Measurements from ENCODE around the gene VWF.

The VWF gene

DNA sequence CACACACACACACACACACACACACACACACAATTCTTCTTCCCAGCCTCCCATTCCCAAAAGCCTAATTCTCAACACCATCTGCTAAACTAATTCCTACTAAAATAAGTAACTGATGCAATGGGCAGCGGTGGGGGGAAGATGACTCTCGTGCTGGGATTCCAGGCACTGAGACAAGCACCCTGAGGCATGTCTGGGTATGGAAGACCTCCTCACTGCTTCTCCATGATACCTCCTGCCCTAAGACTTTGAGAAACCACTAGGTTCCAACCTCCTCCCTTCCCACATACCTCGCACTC lies 789 bp upstream of the VWF start:
- no peak for DNase-seq (ENCODE audit: low spot score)
- TF ChIP-seq CTCF (IDR thresholded peaks at IDR 0.05; ENCODE audit: extremely low read depth, insufficient read depth, missing control alignments), result no peak
- in situ Hi-C loops (cut with MboI; ENCODE audit: low pct_unique_long_range_greater_than_20kb, low sequenced_read_pairs, unreplicated experiment), result no loop called here

DNA sequence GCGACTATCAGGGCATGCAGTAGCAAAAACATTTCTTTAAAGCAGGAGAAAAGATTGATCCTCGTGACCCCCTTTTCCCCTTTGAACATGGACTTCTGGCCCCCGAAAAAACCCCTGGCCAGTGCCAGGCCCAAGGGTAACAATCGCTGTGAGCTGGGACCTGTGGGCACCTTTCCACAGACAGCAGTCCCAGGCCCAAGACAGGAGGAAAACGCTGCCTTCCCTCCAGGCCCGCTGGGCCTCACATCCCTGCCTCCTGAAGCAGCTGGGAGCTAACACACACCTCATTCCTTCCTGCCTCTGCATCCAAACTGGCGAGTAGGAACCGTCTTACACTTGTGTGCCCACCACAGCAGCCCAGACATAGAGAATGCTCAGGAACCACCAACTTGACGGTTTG lies 1.2 kb downstream of the VWF start:
- no peak for DNase-seq (ENCODE audit: low spot score)
- in situ Hi-C loops (cut with MboI; ENCODE audit: low pct_unique_long_range_greater_than_20kb, low sequenced_read_pairs, unreplicated experiment), result no loop called here
- no peak for TF ChIP-seq CTCF (IDR thresholded peaks at IDR 0.05; ENCODE audit: extremely low read depth, insufficient read depth, missing control alignments)

GRCh38 chr12:6122201-6122600 lies 2.3 kb downstream of the VWF start:
- in situ Hi-C loops (cut with MboI; ENCODE audit: low pct_unique_long_range_greater_than_20kb, low sequenced_read_pairs, unreplicated experiment), result no loop called here
- DNase-seq (ENCODE audit: low spot score), result no peak
- TF ChIP-seq CTCF (IDR thresholded peaks at IDR 0.05; ENCODE audit: extremely low read depth, insufficient read depth, missing control alignments), result no peak

DNA sequence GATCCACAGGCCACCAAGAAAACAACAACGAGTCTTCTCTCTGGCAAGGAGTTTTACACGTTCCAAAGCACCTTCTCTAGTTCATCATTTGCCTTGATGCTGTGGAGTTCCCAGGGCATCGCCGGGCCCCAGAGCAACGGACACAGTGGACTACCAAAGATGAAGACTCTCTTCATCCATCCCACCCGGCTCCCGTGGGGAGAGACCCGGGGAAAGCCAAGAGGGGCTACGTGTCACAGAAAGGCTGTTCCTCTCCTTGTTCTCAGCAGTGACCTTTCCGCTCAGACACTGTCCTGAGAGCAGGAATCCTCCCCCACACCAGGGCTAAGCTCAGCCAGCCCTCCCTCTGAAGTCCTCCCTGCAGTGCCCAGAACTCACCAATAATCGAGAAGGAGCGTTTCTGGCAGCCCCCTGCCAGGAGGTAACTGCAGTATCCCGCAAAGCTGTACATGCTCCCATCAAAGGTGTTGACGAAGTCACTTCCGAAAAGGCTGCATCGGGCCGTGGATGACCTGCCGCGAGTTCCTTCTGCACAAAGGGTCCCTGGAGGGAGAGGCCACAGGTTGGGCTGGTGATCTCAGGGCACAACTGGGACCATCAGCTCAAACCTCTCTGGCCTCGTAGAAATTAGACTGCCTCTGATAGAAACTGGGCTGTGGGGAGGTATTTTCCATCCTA lies 3.5 kb downstream of the VWF start:
- in situ Hi-C loops (cut with MboI; ENCODE audit: low pct_unique_long_range_greater_than_20kb, low sequenced_read_pairs, unreplicated experiment), result no loop called here
- no peak for TF ChIP-seq CTCF (IDR thresholded peaks at IDR 0.05; ENCODE audit: extremely low read depth, insufficient read depth, missing control alignments)
- no peak for DNase-seq (ENCODE audit: low spot score)

- in situ Hi-C loops (cut with MboI; ENCODE audit: low pct_unique_long_range_greater_than_20kb, low sequenced_read_pairs, unreplicated experiment), result no loop called here
- no peak for TF ChIP-seq CTCF (IDR thresholded peaks at IDR 0.05; ENCODE audit: extremely low read depth, insufficient read depth, missing control alignments)
- no peak for DNase-seq (ENCODE audit: low spot score)
Observed at GRCh38 chr12:6118891-6119568, 5.4 kb downstream of the VWF start.

- TF ChIP-seq CTCF (IDR thresholded peaks at IDR 0.05; ENCODE audit: extremely low read depth, insufficient read depth, missing control alignments), result no peak
- in situ Hi-C loops (cut with MboI; ENCODE audit: low pct_unique_long_range_greater_than_20kb, low sequenced_read_pairs, unreplicated experiment), result no loop called here
Observed at GRCh38 chr12:6116471-6117021, 7.9 kb downstream of the VWF start.

More at GRCh38 chr12:6116471-6117021, 7.9 kb downstream of the VWF start:
- no peak for DNase-seq (ENCODE audit: low spot score)
